A673 (cell line): ENCODE data around the gene SLC6A6. TPM values are rescaled to one million over a fixed set of nuclear protein-coding genes. Genes with fewer than 3 reads are reported as not detected.

Source experiments
- BruUV-seq: library from RNA; stranded (reverse); fragments of 400-500 nt; replicated peaks from 2 replicates; lab custom pipeline; 2021; lab: Mats Ljungman, UMichigan
- CTCF ChIA-PET: fragments of 300-600 bp; sonication (Branson Sonifier 250); formaldehyde crosslinking; loops from one replicate; lab custom pipeline; 2022; ENCODE audit warnings: antibody characterized with exemption; lab: Charles Lee
- POLR2A ChIA-PET: fragments of 300-600 bp; sonication (Branson Sonifier 250); formaldehyde crosslinking; loops from one replicate; lab custom pipeline; 2022; ENCODE audit warnings: antibody characterized with exemption; ENCODE audit not compliant: low non-redundant PET; lab: Charles Lee
- DNase-seq: peaks from one replicate; pipeline ENCODE4 v3.0.0-alpha.2; 2015; ENCODE audit warnings: low spot score
- H3K27ac ChIP-seq: fragments of 200-600 bp; sonication (generic); 2 replicates; pipeline ENCODE4 v1.5.1; 2016; ENCODE audit warnings: mixed run types, low read depth, mild to moderate bottlenecking, mixed read lengths, antibody characterized with exemption, low read length; ENCODE audit not compliant: poor library complexity, severe bottlenecking
- H3K27me3 ChIP-seq: fragments of 200-600 bp; sonication (generic); replicated peaks from 2 replicates; pipeline ENCODE4 v1.6.1; 2017; ENCODE audit warnings: mixed run types, low read depth, mild to moderate bottlenecking, mixed read lengths, antibody characterized with exemption, low read length; ENCODE audit not compliant: insufficient read depth, poor library complexity
- H3K36me3 ChIP-seq: fragments of 200-600 bp; sonication (generic); 2 replicates; pipeline ENCODE4 v1.6.1; 2016; ENCODE audit warnings: mixed run types, mild to moderate bottlenecking, mixed read lengths, antibody characterized with exemption, low read length; ENCODE audit not compliant: insufficient read depth, poor library complexity, severe bottlenecking
- H3K4me1 ChIP-seq: fragments of 200-600 bp; sonication (generic); 2 replicates; pipeline ENCODE4 v1.6.1; 2017; ENCODE audit warnings: mixed run types, mild to moderate bottlenecking, mixed read lengths, antibody characterized with exemption, low read length; ENCODE audit not compliant: insufficient read depth, poor library complexity, severe bottlenecking
- H3K4me3 ChIP-seq: fragments of 200-600 bp; sonication (generic); 2 replicates; pipeline ENCODE4 v1.5.1; 2016; ENCODE audit warnings: low read depth, mixed run types, mild to moderate bottlenecking, mixed read lengths, low read length; ENCODE audit not compliant: poor library complexity, severe bottlenecking
- H3K9me3 ChIP-seq: fragments of 200-600 bp; sonication (generic); 2 replicates; pipeline ENCODE4 v1.6.1; 2016; ENCODE audit warnings: mixed run types, low read depth, mild to moderate bottlenecking, mixed read lengths, antibody characterized with exemption, low read length; ENCODE audit not compliant: poor library complexity, severe bottlenecking
- CTCF ChIP-seq: fragments of 300-800, 200-600 bp; sonication (generic); conservative IDR thresholded peaks from 2 replicates; pipeline ENCODE4 v1.5.1; 2017; ENCODE audit warnings: low read depth, mild to moderate bottlenecking, antibody characterized with exemption, low read length, moderate library complexity, mixed read lengths
- EZH2 ChIP-seq: fragments of 200-600 bp; sonication (generic); IDR thresholded peaks from 2 replicates; pipeline ENCODE4 v1.6.1; 2017; ENCODE audit warnings: borderline replicate concordance, low read depth, mild to moderate bottlenecking, mixed read lengths, antibody characterized with exemption, low read length; ENCODE audit not compliant: poor library complexity, severe bottlenecking
- intact Hi-C: fragments of 100-400 bp; cut with micrococcal nuclease; formaldehyde crosslinking; loops from one replicate; pipeline ENCODE4 v1.10.0; 2022; ENCODE audit not compliant: unreplicated experiment
- total RNA-seq: library from RNA; stranded (reverse); gene quantifications from 2 replicates; pipeline ENCODE4 v1.2.3, GENCODE V29; 2021

SLC6A6 gene
- total RNA-seq, 1 experiment from 2014 or later, result 55.1 TPM

- no peak overlapping the region for H3K4me3 ChIP-seq
- ChIA-PET POLR2A (no interaction called here), CTCF (interaction anchor here (0.7 kb wide), 1 partner anchor 258 kb away, joined by 3 read pairs; no protein-coding TSS in a partner anchor)
- H3K27me3 ChIP-seq, result no peaks in the 10 kb centered on the region
- BruUV-seq, result no TSS peak
- H3K27ac ChIP-seq, result no peak overlapping the region
- peak; percentile 50 for DNase-seq
- intact Hi-C loops, result loop anchor here (5.0 kb wide), 1 partner anchor 565 kb away; no protein-coding TSS in a partner anchor
- peaks cover 7% of the 10 kb centered on the region for H3K4me1 ChIP-seq
- TF ChIP-seq EZH2 (no peak), CTCF (peak; percentile 62)
- H3K9me3 ChIP-seq, result no peaks in the 10 kb centered on the region
- peaks cover 14% of the 10 kb centered on the region for H3K36me3 ChIP-seq
Measured at GRCh38 chr3:14461748-14462324, 59.4 kb downstream of the SLC6A6 start.

- no TSS peak for BruUV-seq
- CTCF ChIA-PET, result no interaction called here
- DNase-seq, result no peak
- Histone ChIP-seq H3K9me3 (no peaks in the 10 kb centered on the region), H3K4me3 (no peak overlapping the region), H3K36me3 (peaks cover 16% of the 10 kb centered on the region), H3K27ac (no peak overlapping the region), H3K4me1 (peaks cover 6% of the 10 kb centered on the region), H3K27me3 (no peaks in the 10 kb centered on the region)
- intact Hi-C loops, result loop anchor here (5.0 kb wide), 1 partner anchor 565 kb away; no protein-coding TSS in a partner anchor
- POLR2A ChIA-PET, result no interaction called here
- TF ChIP-seq CTCF (no peak), EZH2 (no peak)
Measured at GRCh38 chr3:14462738-14463137, 60.3 kb downstream of the SLC6A6 start.

- Histone ChIP-seq H3K4me1 (no peaks in the 10 kb centered on the region), H3K9me3 (no peaks in the 10 kb centered on the region), H3K27ac (no peak overlapping the region), H3K4me3 (no peak overlapping the region), H3K36me3 (peaks cover 21% of the 10 kb centered on the region), H3K27me3 (no peaks in the 10 kb centered on the region)
- no TSS peak for BruUV-seq
- TF ChIP-seq CTCF, result no peak
- no peak for TF ChIP-seq EZH2
- ChIA-PET CTCF (no interaction called here), POLR2A (no interaction called here)
- no peak for DNase-seq
- intact Hi-C loops, result loop anchor here (5.0 kb wide), 1 partner anchor 566 kb away; no protein-coding TSS in a partner anchor
Measured at GRCh38 chr3:14463330-14464140, 61.1 kb downstream of the SLC6A6 start.
